CD14-positive monocyte (primary cell): Measurements from ENCODE around the gene CRTC1. TPM values are rescaled to one million over a fixed set of nuclear protein-coding genes. Genes with fewer than 3 reads are reported as not detected.

Experiments used
- DNase-seq, 3 donors: peaks; one replicate each; pipeline ENCODE4 v3.0.0-alpha.2; 2011 to 2022
- H2AFZ ChIP-seq: 2 replicates; pipeline ENCODE4 v1.6.0; 2012; ENCODE audit warnings: mild to moderate bottlenecking, low read depth, low read length, inconsistent platforms; ENCODE audit not compliant: insufficient read depth, poor library complexity, severe bottlenecking
- H3K27ac ChIP-seq, 2 donors: 1 replicate in 1 of 2; 2 replicates in 1 of 2; pipeline ENCODE4 v1.5.1; 2012 to 2013; ENCODE audit warnings: low read length in 2 of 2, control low read depth in 1 of 2, inconsistent platforms in 1 of 2, low read depth in 1 of 2, mild to moderate bottlenecking in 1 of 2
- H3K27me3 ChIP-seq, 2 donors: one replicate each; pipeline versions ENCODE4 v1.6.0 to v1.6.1; 2011 to 2013; ENCODE audit warnings: low read length in 2 of 2; ENCODE audit not compliant: control insufficient read depth in 2 of 2, insufficient read depth in 2 of 2
- H3K36me3 ChIP-seq, 2 donors: replicated peaks in 1 of 2; 1 replicate in 1 of 2; 2 replicates in 1 of 2; pipeline versions ENCODE4 v1.5.1 to v1.6.1; 2012 to 2013; ENCODE audit warnings: low read length in 2 of 2, control low read depth in 1 of 2, inconsistent platforms in 1 of 2, mild to moderate bottlenecking in 1 of 2; ENCODE audit not compliant: insufficient read depth in 2 of 2, control insufficient read depth in 1 of 2
- H3K4me1 ChIP-seq, 2 donors: 1 replicate in 1 of 2; 2 replicates in 1 of 2; pipeline versions ENCODE4 v1.5.1 to v1.6.1; 2012 to 2013; ENCODE audit warnings: low read length in 2 of 2, control low read depth in 1 of 2, inconsistent platforms in 1 of 2, mild to moderate bottlenecking in 1 of 2, moderate library complexity in 1 of 2; ENCODE audit not compliant: insufficient read depth in 2 of 2, control insufficient read depth in 1 of 2
- H3K4me2 ChIP-seq: replicated peaks from 2 replicates; pipeline ENCODE3; 2012; ENCODE audit warnings: low read length, moderate library complexity, mild to moderate bottlenecking; ENCODE audit not compliant: poor library complexity, severe bottlenecking; ENCODE audit errors: extremely low read depth
- H3K4me3 ChIP-seq, 3 experiments: fragments of 200-600 bp in 1 of 3; sonication (generic) in 1 of 3; replicated peaks in 1 of 3; 1 replicate in 2 of 3; 2 replicates in 1 of 3; pipeline ENCODE4 v1.5.1; 2011 to 2013; ENCODE audit warnings: low read length in 3 of 3, mild to moderate bottlenecking in 3 of 3, control low read depth in 2 of 3, low read depth in 2 of 3, inconsistent platforms in 1 of 3, moderate library complexity in 1 of 3
- H3K79me2 ChIP-seq: 2 replicates; pipeline ENCODE4 v1.6.0; 2012; ENCODE audit warnings: mild to moderate bottlenecking, control low read depth, inconsistent platforms, low read length, moderate library complexity; ENCODE audit not compliant: insufficient read depth
- H3K9ac ChIP-seq: 2 replicates; pipeline ENCODE4 v1.6.0; 2017; ENCODE audit warnings: low read length, mild to moderate bottlenecking; ENCODE audit not compliant: insufficient read depth, poor library complexity, severe bottlenecking
- H3K9me3 ChIP-seq, 2 donors: replicated peaks in 1 of 2; 1 replicate in 1 of 2; 2 replicates in 1 of 2; pipeline versions ENCODE4 v1.5.1 to v1.6.1; 2012 to 2013; ENCODE audit warnings: low read length in 2 of 2, control low read depth in 1 of 2; ENCODE audit not compliant: control insufficient read depth in 1 of 2, insufficient read depth in 1 of 2
- H4K20me1 ChIP-seq: 2 replicates; pipeline ENCODE4 v1.6.0; 2012; ENCODE audit warnings: mild to moderate bottlenecking, low read length, control low read depth, moderate library complexity; ENCODE audit not compliant: insufficient read depth
- H3K27ac Mint-ChIP-seq, 7 donors: one replicate each; pipeline ENCODE4 v1.8.0; 2020; ENCODE audit warnings: mild to moderate bottlenecking in 7 of 7, mixed read lengths in 7 of 7, moderate library complexity in 6 of 7, inconsistent platforms in 2 of 7
- H3K27me3 Mint-ChIP-seq, 3 donors: one replicate each; pipeline ENCODE4 v1.8.0; 2021 to 2022; ENCODE audit warnings: low read depth in 3 of 3, mild to moderate bottlenecking in 3 of 3, mixed read lengths in 3 of 3, moderate library complexity in 3 of 3, inconsistent platforms in 1 of 3
- H3K36me3 Mint-ChIP-seq, 2 donors: one replicate each; pipeline ENCODE4 v1.8.0; 2020; ENCODE audit warnings: mixed read lengths in 2 of 2, inconsistent platforms in 1 of 2, mild to moderate bottlenecking in 1 of 2
- H3K4me1 Mint-ChIP-seq: one replicate; pipeline ENCODE4 v1.8.0; 2020; ENCODE audit warnings: mild to moderate bottlenecking, mixed read lengths
- H3K4me3 Mint-ChIP-seq, 2 donors: one replicate each; pipeline ENCODE4 v1.8.0; 2020; ENCODE audit warnings: mild to moderate bottlenecking in 2 of 2, mixed read lengths in 2 of 2, moderate library complexity in 1 of 2
- H3K9me3 Mint-ChIP-seq, 7 donors: one replicate each; pipeline ENCODE4 v1.8.0; 2020 to 2022; ENCODE audit warnings: mixed read lengths in 7 of 7, mild to moderate bottlenecking in 6 of 7, moderate library complexity in 6 of 7, inconsistent platforms in 2 of 7
- WGBS: methylation state at CpG from one replicate; pipeline ENCODE4 v1.1.5; 2013; ENCODE audit warnings: missing lambda C conversion rate; ENCODE audit not compliant: insufficient coverage; 5-methylcytosine and 5-hydroxymethylcytosine counted together
- intact Hi-C, 2 donors: fragments of 100-400 bp; cut with micrococcal nuclease; formaldehyde crosslinking; loops; one replicate each; pipeline versions ENCODE4 v1.15.0 to v1.15.1; 2023
- polyA plus RNA-seq, 3 donors: library from polyadenylated mRNA; depleted of rRNA in 1 of 3; unstranded in 2 of 3; stranded (reverse) in 1 of 3; fragments of 300-500 nt in 2 of 3; fragments of >200 nt in 1 of 3; fragmentation: Illumina TruSeq in 2 of 3; gene quantifications; 1 replicate in 2 of 3; 2 replicates in 1 of 3; pipeline ENCODE4 v1.2.3, GENCODE V29; 2012 to 2021
- TF ChIP-seq, protein P1 (sequence below): fragments of 200-600 bp; IDR thresholded peaks from one replicate; pipeline ENCODE4 v1.8.0; 2022; ENCODE audit warnings: antibody characterized with exemption, mild to moderate bottlenecking

Gene CRTC1
- polyA plus RNA-seq, 3 donors: 0.28 to 9.2 (median 0.55) TPM

DNA sequence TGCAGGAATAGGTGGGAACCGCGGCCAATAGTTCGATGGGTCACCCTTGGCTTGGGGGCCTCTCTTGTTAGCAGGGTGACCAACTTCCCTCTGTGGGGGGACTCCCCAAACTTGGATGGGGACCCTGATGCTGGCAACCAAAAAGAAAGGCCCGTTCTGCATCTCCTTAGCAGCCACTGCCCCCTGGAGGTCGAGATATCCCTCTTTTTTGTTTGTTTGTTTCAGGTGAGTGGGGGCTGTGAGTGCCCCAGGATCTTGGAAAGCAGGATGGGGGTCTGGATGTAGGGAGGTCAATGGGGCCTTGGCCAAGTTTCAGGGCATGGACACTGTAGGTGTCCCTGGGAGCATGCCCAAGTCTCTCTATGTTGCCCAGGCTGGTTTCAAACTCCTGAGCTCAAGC lies 7.7 kb upstream of the CRTC1 start:
- 46% methylated on average over 5 of the region's 5 CpGs for WGBS
- peaks cover 0 to 3% (median 0%) of the 10 kb centered on the region in 3 donors for H3K27me3 Mint-ChIP-seq
- no peak overlapping the region for H3K4me3 Mint-ChIP-seq
- no peak overlapping the region for H2AFZ ChIP-seq
- TF ChIP-seq, protein P1, sequence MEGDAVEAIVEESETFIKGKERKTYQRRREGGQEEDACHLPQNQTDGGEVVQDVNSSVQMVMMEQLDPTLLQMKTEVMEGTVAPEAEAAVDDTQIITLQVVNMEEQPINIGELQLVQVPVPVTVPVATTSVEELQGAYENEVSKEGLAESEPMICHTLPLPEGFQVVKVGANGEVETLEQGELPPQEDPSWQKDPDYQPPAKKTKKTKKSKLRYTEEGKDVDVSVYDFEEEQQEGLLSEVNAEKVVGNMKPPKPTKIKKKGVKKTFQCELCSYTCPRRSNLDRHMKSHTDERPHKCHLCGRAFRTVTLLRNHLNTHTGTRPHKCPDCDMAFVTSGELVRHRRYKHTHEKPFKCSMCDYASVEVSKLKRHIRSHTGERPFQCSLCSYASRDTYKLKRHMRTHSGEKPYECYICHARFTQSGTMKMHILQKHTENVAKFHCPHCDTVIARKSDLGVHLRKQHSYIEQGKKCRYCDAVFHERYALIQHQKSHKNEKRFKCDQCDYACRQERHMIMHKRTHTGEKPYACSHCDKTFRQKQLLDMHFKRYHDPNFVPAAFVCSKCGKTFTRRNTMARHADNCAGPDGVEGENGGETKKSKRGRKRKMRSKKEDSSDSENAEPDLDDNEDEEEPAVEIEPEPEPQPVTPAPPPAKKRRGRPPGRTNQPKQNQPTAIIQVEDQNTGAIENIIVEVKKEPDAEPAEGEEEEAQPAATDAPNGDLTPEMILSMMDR: peak; percentile 20
- DNase-seq: no peak
- H3K4me2 ChIP-seq: no peak overlapping the region
- H3K79me2 ChIP-seq: no peaks in the 10 kb centered on the region
- peaks cover 0 to 3% of the 10 kb centered on the region in 2 donors for H3K36me3 ChIP-seq
- H3K27ac Mint-ChIP-seq: no peak overlapping the region
- peaks cover 25% of the 10 kb centered on the region for H3K4me1 Mint-ChIP-seq
- H3K4me1 ChIP-seq: peaks cover 30 to 31% of the 10 kb centered on the region in 2 donors
- peaks cover 5 to 9% of the 10 kb centered on the region in 2 donors for H3K36me3 Mint-ChIP-seq
- no peak overlapping the region for H3K9ac ChIP-seq
- intact Hi-C loops: loop anchor here in 1 of 2 donors (5.0 kb wide), 1 partner anchor 38 kb away; the partner anchor contains the start of gene KLHL26
- H3K27me3 ChIP-seq: no peaks in the 10 kb centered on the region
- H4K20me1 ChIP-seq: no peaks in the 10 kb centered on the region
- H3K4me3 ChIP-seq: no peak overlapping the region
- no peaks in the 10 kb centered on the region for H3K9me3 ChIP-seq
- H3K9me3 Mint-ChIP-seq: peaks cover 0 to 6% (median 0%) of the 10 kb centered on the region in 7 donors
- H3K27ac ChIP-seq: no peak overlapping the region

DNA sequence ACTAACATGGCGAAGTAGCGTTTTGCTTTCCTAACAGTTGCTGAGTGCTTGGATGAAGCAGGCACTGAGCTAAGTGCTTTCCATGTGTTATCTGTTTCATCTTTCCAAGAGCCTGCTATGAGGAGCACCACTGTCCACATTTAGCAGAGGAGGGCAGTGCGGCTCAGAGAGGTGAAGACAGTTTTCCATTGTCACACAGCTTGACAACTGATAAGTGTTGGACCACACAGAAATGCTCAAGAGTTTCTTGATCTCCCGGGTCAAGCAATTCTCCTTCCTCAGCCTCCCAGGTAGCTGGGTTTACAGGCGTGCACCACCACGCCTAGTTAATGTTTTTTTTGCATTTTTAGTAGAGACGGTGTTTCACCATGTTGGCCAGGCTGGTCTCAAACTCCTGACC lies 6.8 kb upstream of the CRTC1 start:
- Mint-ChIP-seq H3K27ac (peak overlapping the region in 3 of 7 donors; percentile 76 to 93 (median 87)), H3K4me3 (no peak overlapping the region)

More for the DNA sequence above, 6.8 kb upstream of the CRTC1 start:
- no peak overlapping the region for H3K9ac ChIP-seq
- WGBS: 96% methylated on average over 4 of the region's 7 CpGs
- no peak overlapping the region for H3K4me3 ChIP-seq
- H3K4me2 ChIP-seq: no peak overlapping the region
- no peaks in the 10 kb centered on the region for H3K9me3 ChIP-seq
- no peaks in the 10 kb centered on the region for H4K20me1 ChIP-seq
- no peaks in the 10 kb centered on the region for H3K27me3 ChIP-seq
- H2AFZ ChIP-seq: no peak overlapping the region
- no peak for DNase-seq
- no peaks in the 10 kb centered on the region for H3K79me2 ChIP-seq
- H3K4me1 Mint-ChIP-seq: peaks cover 25% of the 10 kb centered on the region
- H3K27ac ChIP-seq: no peak overlapping the region
- no peaks in the 10 kb centered on the region for H3K36me3 ChIP-seq
- peaks cover under 1 to 5% of the 10 kb centered on the region in 2 donors for H3K36me3 Mint-ChIP-seq
- intact Hi-C loops: loop anchor here in 1 of 2 donors (5.0 kb wide), 1 partner anchor 39 kb away; the partner anchor contains the start of gene KLHL26
- peaks cover 0 to 6% (median 0%) of the 10 kb centered on the region in 7 donors for H3K9me3 Mint-ChIP-seq
- TF ChIP-seq, protein P1: no peak
- H3K27me3 Mint-ChIP-seq: peaks cover 0 to 3% (median 0%) of the 10 kb centered on the region in 3 donors
- peaks cover 30 to 31% of the 10 kb centered on the region in 2 donors for H3K4me1 ChIP-seq
